ENCODE results near the gene RFPL4AL1. TPM values are rescaled to one million over a fixed set of nuclear protein-coding genes. Genes with fewer than 3 reads are reported as not detected.
A peak's percentile ranks its signal among the peaks of the same experiment; 100 is the strongest.

Gene RFPL4AL1
- total RNA-seq, 2 experiments from 2014 or later, result not detected

- POLR2A ChIA-PET, result no interaction called here
- Mint-ChIP-seq H3K36me3 (ENCODE audit: low read depth) (no peaks in the 10 kb centered on the region), H3K4me3 (no peak overlapping the region), H3K27ac (no peak overlapping the region), H3K4me1 (no peaks in the 10 kb centered on the region), H3K9me3 (no peaks in the 10 kb centered on the region), H3K27me3 (no peaks in the 10 kb centered on the region)
- CTCF ChIA-PET, result no interaction called here
- no peak for DNase-seq
Measured at GRCh38 chr19:55781112-55781511, 12.2 kb downstream of the RFPL4AL1 start.

DNA sequence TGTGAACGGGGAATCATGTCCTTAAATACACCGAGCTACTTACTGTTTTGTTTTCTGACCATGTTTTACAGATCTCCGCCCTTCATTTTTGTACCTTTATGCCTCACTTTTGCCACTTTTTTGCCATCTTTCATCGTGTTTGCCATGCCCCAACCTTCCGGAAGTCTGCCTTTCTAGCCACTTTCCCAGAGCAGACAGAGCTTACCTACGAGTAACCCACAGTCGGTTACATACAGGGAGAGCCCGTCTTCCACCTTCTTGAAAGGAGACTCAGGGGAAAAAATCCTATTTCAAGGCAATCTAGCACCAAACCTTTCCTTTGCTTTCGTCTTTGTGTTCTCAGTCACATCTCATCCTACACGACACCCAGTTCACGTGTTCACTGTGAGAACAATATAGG, 26.1 kb downstream of the RFPL4AL1 start:
- ChIA-PET POLR2A (no interaction called here), CTCF (no interaction called here)
- no peaks in the 10 kb centered on the region for H3K36me3 Mint-ChIP-seq (ENCODE audit: low read depth)
- H3K27ac Mint-ChIP-seq, result no peak overlapping the region
- no peaks in the 10 kb centered on the region for H3K27me3 Mint-ChIP-seq
- DNase-seq, result no peak
- peaks cover 6% of the 10 kb centered on the region for H3K9me3 Mint-ChIP-seq
- H3K4me1 Mint-ChIP-seq, result no peaks in the 10 kb centered on the region
- H3K4me3 Mint-ChIP-seq, result no peak overlapping the region

- ChIA-PET CTCF (no interaction called here), POLR2A (no interaction called here)
- H3K4me3 Mint-ChIP-seq, result no peak overlapping the region
- no peaks in the 10 kb centered on the region for H3K36me3 Mint-ChIP-seq (ENCODE audit: low read depth)
- H3K4me1 Mint-ChIP-seq, result no peaks in the 10 kb centered on the region
- H3K27ac Mint-ChIP-seq, result no peak overlapping the region
- no peak for DNase-seq
- peaks cover 17% of the 10 kb centered on the region for H3K9me3 Mint-ChIP-seq
- H3K27me3 Mint-ChIP-seq, result no peaks in the 10 kb centered on the region
Measured at GRCh38 chr19:55801416-55801815, 32.5 kb downstream of the RFPL4AL1 start.

- no peaks in the 10 kb centered on the region for H3K27me3 Mint-ChIP-seq
- DNase-seq, result no peak
- H3K27ac Mint-ChIP-seq, result no peak overlapping the region
- no peak overlapping the region for H3K4me3 Mint-ChIP-seq
- CTCF ChIA-PET, result no interaction called here
- no peaks in the 10 kb centered on the region for H3K36me3 Mint-ChIP-seq (ENCODE audit: low read depth)
- H3K9me3 Mint-ChIP-seq, result peaks cover 23% of the 10 kb centered on the region
- no peaks in the 10 kb centered on the region for H3K4me1 Mint-ChIP-seq
- POLR2A ChIA-PET, result no interaction called here
Measured at GRCh38 chr19:55802281-55802680, 33.4 kb downstream of the RFPL4AL1 start.

- Mint-ChIP-seq H3K27ac (no peak overlapping the region), H3K9me3 (peaks cover 19% of the 10 kb centered on the region), H3K4me3 (no peak overlapping the region), H3K36me3 (ENCODE audit: low read depth) (no peaks in the 10 kb centered on the region), H3K27me3 (no peaks in the 10 kb centered on the region), H3K4me1 (peaks cover 3% of the 10 kb centered on the region)
- ChIA-PET POLR2A (no interaction called here), CTCF (interaction anchor here (1.4 to 1.5 kb wide), 2 partner anchors 11 to 177 kb away, joined by 3 to 5 read pairs; no protein-coding TSS in a partner anchor)
- peak; percentile 14 for DNase-seq
Measured at GRCh38 chr19:55809381-55810058, 40.6 kb downstream of the RFPL4AL1 start.

DNA sequence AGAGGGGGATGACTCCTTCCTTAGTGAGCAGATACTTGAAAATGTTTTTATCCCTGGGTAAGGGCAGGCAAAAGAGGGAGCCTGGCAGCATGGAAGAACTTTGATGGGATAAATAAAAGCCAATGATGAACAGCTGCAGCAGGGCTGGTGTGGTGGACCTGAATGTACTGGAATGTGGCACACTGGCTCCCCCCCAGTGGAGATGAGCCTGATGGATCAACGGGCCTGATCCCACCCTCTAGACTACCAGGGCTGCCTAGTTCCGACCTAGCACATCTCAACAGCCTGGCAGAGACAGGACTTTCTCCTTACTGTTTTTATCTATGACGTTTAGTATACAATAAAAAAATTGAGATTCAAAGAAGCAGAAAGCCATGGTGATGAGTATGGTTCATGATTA, 42.4 kb downstream of the RFPL4AL1 start:
- H3K27ac Mint-ChIP-seq, result no peak overlapping the region
- H3K4me3 Mint-ChIP-seq, result no peak overlapping the region
- CTCF ChIA-PET, result no interaction called here
- POLR2A ChIA-PET, result no interaction called here
- no peaks in the 10 kb centered on the region for H3K27me3 Mint-ChIP-seq
- DNase-seq, result no peak
- peaks cover 11% of the 10 kb centered on the region for H3K9me3 Mint-ChIP-seq
- no peaks in the 10 kb centered on the region for H3K36me3 Mint-ChIP-seq (ENCODE audit: low read depth)
- peaks cover 3% of the 10 kb centered on the region for H3K4me1 Mint-ChIP-seq

DNA sequence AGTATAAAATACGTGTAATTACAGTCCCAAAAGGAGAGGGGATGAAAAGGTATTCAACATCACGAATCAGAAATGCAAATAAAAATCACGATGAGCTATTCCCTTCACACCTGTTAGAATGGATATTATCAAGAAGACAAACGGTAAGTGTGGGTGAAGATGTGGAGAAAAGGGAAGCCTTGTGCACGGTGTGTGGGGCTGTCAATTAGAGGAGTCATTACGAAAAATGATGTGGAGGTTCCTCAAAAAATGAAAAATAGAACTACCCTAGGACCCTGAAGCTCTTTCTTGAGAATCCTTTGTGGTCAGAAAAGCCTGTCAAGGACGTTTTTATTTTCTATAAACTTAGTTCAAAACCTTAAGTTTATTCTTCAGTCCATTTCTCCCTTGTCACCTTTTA, 43.5 kb downstream of the RFPL4AL1 start:
- H3K36me3 Mint-ChIP-seq (ENCODE audit: low read depth), result no peaks in the 10 kb centered on the region
- no peak for DNase-seq
- ChIA-PET POLR2A (no interaction called here), CTCF (no interaction called here)
- H3K4me3 Mint-ChIP-seq, result no peak overlapping the region
- H3K27ac Mint-ChIP-seq, result no peak overlapping the region
- peaks cover 4% of the 10 kb centered on the region for H3K9me3 Mint-ChIP-seq
- H3K27me3 Mint-ChIP-seq, result no peaks in the 10 kb centered on the region
- H3K4me1 Mint-ChIP-seq, result peaks cover 3% of the 10 kb centered on the region

DNA sequence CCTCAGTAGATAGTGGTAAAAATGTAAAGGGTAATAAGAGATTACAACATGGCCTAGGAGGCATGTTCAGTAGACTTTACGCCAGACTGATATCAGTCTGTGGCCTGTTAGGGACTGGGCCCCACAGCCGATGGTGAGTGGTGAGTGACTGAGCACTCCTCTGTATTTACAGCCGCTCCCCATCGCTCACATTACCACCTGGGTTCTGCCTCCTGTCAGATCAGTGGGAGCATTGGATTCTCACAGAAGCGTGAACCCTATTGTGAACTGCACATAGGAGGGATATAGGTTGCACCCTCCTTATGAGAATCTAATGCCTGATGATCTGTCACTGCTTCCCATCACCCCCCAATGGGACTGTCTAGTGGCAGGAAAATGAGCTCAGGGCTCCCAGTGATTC, 45.0 kb downstream of the RFPL4AL1 start:
- ChIA-PET CTCF (no interaction called here), POLR2A (no interaction called here)
- no peaks in the 10 kb centered on the region for H3K36me3 Mint-ChIP-seq (ENCODE audit: low read depth)
- DNase-seq, result no peak
- peaks cover 1% of the 10 kb centered on the region for H3K9me3 Mint-ChIP-seq
- no peak overlapping the region for H3K27ac Mint-ChIP-seq
- no peaks in the 10 kb centered on the region for H3K27me3 Mint-ChIP-seq
- peaks cover 3% of the 10 kb centered on the region for H3K4me1 Mint-ChIP-seq
- H3K4me3 Mint-ChIP-seq, result no peak overlapping the region

GRCh38 chr19:55820037-55820436, 51.1 kb downstream of the RFPL4AL1 start:
- H3K9me3 Mint-ChIP-seq, result peaks cover 10% of the 10 kb centered on the region
- no peaks in the 10 kb centered on the region for H3K27me3 Mint-ChIP-seq
- POLR2A ChIA-PET, result no interaction called here
- H3K4me1 Mint-ChIP-seq, result no peaks in the 10 kb centered on the region
- CTCF ChIA-PET, result no interaction called here
- H3K4me3 Mint-ChIP-seq, result no peak overlapping the region
- no peaks in the 10 kb centered on the region for H3K36me3 Mint-ChIP-seq (ENCODE audit: low read depth)
- H3K27ac Mint-ChIP-seq, result no peak overlapping the region
- DNase-seq, result no peak

Other genes starting within 250 kb of the RFPL4AL1 start
- not detected for gene SBK2, start 232.0 kb upstream of the RFPL4AL1 start, total RNA-seq
- not detected for gene SBK3, start 223.6 kb upstream of the RFPL4AL1 start, total RNA-seq
- gene ZNF579, start 188.3 kb upstream of the RFPL4AL1 start, total RNA-seq, result 1 to 10 TPM; 7.0 to 8.0 TPM
- gene FIZ1, start 169.6 kb upstream of the RFPL4AL1 start, total RNA-seq, result 10 to 100 TPM; 15.3 to 16.9 TPM
- gene ZNF524, start 168.8 kb upstream of the RFPL4AL1 start, total RNA-seq, result 10 to 100 TPM; 31.2 to 32.9 TPM
- 10 to 100 TPM; 14.2 TPM for gene ZNF865, start 163.5 kb upstream of the RFPL4AL1 start, total RNA-seq
- 1 to 10 TPM; 4.3 to 5.8 TPM for gene ZNF784, start 144.6 kb upstream of the RFPL4AL1 start, total RNA-seq
- gene ZNF580, start 128.1 kb upstream of the RFPL4AL1 start, total RNA-seq, result 10 to 100 TPM; 44.6 to 45.9 TPM
- 10 to 100 TPM; 24.1 to 25.5 TPM for gene ZNF581, start 125.5 kb upstream of the RFPL4AL1 start, total RNA-seq
- 1 to 10 TPM; 8.3 to 8.8 TPM for gene CCDC106, start 120.9 kb upstream of the RFPL4AL1 start, total RNA-seq
- gene U2AF2, start 114.1 kb upstream of the RFPL4AL1 start, total RNA-seq, result 100 to 1,000 TPM; 239 to 281 TPM
- 10 to 100 TPM; 50.8 to 64.2 TPM for gene EPN1, start 93.9 kb upstream of the RFPL4AL1 start, total RNA-seq
- not detected for gene NLRP9, start 30.7 kb upstream of the RFPL4AL1 start, total RNA-seq
- not detected for gene RFPL4A, start 10.0 kb upstream of the RFPL4AL1 start, total RNA-seq
- not detected for gene NLRP11, start 62.9 kb downstream of the RFPL4AL1 start, total RNA-seq
- not detected for gene NLRP4, start 67.4 kb downstream of the RFPL4AL1 start, total RNA-seq
- not detected for gene NLRP13, start 163.2 kb downstream of the RFPL4AL1 start, total RNA-seq
- not detected for gene NLRP8, start 178.7 kb downstream of the RFPL4AL1 start, total RNA-seq
- gene NLRP5, start 217.7 kb downstream of the RFPL4AL1 start, total RNA-seq, result not detected

Measured in activated CD4-positive, alpha-beta T cell treated with anti-CD3 and anti-CD28 coated beads, Interleukin-2, amount 10 ng/mL, durations not matched to agents 7 days and 5 days (primary cell).